Activated gamma-delta T cell (primary cell): ENCODE measurements around the gene TTYH1.

Experiments
- DNase-seq: peaks from one replicate; lab custom pipeline; 2025; lab: John Stamatoyannopoulos, UW

The TTYH1 gene

DNA sequence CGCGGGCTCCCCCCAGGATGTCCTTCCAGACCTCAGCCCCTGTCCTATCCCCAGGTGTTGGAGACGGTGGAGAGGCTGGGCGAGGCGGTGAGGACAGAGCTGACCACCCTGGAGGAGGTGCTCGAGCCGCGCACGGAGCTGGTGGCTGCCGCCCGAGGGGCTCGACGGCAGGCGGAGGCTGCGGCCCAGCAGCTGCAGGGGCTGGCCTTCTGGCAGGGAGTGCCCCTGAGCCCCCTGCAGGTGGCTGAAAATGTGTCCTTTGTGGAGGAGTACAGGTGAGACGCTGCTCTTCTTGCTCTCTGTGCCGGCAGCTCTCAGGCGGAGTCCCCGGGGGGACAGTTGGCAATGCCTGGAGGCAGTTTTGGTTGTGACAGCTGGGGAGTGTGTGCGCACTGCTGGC, 6.9 kb downstream of the TTYH1 start:
- no peak for DNase-seq

DNA sequence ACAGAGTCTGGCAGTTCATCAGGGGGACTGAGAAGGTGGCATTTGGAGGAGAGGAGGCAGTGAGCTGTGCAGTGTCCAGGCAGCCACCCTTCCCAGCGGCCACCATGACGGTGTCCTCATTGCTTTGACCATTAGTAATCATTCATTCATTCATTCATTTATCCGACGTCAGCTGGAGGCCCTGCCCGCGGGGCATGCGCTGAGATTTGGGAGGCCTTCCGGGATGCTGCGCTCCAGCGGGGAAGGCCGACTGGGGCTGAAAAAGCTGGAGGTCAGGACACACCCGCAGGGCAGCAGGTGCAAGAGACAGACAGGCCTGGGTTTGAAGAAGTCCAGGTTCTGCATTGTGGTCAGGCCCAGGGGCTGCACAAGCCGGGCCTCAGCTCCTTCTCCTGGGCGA, 8.9 kb downstream of the TTYH1 start:
- DNase-seq: no peak

DNA sequence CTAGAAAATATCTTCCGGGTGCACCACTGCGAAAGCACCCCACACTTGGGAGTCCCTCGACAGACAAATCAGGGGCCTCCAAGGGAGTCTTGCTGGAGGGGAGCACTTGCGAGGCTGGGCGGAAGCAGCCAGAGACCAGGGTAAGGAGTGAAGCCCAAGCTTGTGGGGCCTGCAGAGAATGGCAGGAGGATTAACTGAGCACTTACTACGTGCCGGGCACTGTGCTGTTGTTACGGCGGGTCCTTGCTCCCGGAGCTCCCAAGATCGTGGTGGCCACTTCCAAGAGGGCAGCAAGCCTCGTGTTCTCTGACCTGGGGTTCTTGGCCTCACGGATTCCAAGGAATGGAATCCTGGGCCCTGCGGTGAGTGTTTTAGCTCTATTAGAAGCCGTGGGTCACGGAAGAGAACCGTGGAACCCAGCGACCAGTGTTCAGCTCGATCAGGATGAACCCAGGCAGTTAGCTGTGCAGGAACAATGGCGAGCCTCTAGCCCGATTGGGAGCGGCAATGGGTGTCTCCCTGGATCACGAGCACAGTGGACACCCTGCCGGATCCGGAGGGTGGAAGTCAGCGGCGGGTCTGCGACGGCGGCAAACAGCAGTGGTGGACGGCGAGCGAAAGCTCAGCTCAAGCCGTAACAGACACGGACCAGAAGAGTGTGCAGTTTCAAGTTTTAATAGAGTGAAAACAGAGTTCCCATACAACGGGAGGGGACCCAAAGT, 9.6 kb downstream of the TTYH1 start:
- DNase-seq: no peak

DNA sequence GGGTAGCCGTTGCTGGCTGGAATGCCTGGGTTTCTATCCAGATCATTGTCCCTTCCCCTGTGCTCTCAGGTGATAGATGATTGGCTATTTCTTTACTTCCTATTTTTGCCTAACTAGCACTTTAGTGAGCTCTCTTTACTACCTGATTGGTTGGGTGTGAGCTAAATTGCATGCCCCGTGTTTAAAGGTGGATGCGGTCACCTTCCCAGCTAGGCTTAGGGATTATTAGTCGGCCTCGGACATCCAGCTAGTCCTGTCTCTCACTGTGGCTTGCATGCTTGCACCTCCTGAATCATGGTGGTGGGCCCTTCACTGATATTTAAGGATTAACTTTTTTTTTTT, 10.1 kb downstream of the TTYH1 start:
- DNase-seq: no peak

- DNase-seq: no peak
Measured at GRCh38 chr19:54426291-54426931, 11.1 kb downstream of the TTYH1 start.

- no peak for DNase-seq
Measured at GRCh38 chr19:54427586-54427985, 12.3 kb downstream of the TTYH1 start.

- DNase-seq: no peak
Measured at GRCh38 chr19:54428323-54429175, 13.3 kb downstream of the TTYH1 start.

- DNase-seq: no peak
Measured at GRCh38 chr19:54429176-54429495, 13.9 kb downstream of the TTYH1 start.

GRCh38 chr19:54429545-54430227, 14.4 kb downstream of the TTYH1 start:
- DNase-seq: no peak

DNA sequence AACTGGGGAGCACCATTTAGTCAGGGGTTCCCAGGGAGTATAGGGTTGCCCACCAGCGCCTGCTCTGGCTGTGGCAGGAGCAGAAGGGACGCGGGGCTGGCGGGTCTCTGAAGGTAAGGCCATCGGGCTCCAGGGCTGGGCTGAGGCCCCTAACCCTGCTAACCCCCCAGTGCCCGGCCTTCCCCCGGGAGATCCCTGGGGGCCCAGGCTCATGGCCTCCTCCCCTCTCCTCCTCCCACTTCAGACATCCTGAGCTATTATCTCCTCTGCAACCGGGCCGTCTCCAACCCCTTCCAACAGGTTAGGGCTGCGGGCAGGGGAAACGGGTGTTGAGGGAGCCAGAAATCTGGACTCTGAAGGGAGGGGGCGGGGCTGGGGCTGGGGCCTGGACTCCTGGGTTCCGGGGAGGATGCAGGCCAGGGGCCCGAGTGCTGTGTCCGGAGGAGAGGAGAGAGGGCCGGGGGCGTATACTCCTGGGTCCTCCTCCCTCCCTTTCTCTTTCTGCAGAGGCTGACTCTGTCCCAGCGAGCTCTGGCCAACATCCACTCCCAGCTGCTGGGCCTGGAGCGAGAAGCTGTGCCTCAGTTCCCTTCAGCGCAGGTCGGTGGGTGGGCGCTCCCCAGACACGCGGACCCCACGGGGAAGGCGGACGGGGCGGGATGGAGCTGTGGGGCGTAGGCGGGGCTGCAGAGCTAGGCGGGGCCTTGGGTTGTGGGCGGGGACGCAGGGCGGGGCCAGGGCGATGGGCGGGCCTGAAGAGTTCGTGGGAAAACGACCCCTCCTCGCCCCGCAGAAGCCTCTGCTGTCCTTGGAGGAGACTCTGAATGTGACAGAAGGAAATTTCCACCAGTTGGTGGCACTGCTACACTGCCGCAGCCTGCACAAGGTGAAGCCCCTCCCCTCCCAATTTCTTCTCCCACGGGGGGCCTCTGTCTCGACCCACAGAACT, 15.3 kb downstream of the TTYH1 start:
- DNase-seq: no peak

DNA sequence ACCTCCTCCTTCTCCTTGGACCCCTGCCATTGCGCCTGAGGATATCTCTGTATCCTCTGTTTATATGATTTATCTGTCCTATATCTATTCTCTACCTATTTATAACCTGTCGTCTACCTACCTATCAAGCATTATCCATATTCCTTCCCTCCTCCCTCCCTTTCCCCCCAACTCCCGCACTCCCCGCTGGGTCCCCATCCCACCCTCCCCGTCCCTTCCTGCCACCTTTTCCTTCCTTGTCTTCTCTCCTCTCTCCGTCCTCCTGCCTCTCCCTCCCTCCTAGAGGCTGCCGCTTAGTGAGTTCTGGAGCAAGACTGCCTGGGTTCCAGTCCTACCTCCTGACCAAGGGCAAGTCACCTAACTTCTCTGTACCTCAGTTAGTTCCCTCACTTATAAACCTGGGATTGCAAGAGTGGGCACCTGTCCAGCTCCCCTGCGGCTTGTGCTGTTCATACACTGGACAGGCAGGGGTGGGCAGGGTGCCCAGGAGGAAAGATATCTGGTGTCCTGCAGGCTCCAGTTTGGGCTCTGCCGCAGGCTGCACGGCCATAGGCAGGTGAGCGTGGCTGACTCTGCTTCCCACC, 16.1 kb downstream of the TTYH1 start:
- no peak for DNase-seq

GRCh38 chr19:54432144-54432738, 17.0 kb downstream of the TTYH1 start:
- DNase-seq: no peak

- no peak for DNase-seq
Measured at GRCh38 chr19:54433697-54434096, 18.4 kb downstream of the TTYH1 start.

GRCh38 chr19:54434112-54434872, 19.0 kb downstream of the TTYH1 start:
- no peak for DNase-seq

DNA sequence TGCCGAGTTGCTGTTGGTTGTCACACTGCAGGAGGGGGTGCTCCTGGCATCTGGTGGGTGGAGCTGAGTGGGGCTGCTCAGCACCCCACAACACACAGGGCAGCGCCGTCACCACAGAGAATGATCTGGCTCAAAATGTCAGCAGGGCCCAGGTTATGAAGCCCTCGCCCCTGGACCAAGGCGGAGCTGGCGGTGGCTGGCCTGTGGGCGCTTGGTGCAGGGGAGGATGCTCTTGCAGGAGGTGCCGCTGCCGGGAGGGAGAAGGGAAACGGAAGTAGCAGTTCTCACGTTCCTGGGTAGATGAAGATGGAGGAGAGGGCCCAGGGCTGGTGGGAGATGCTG, 19.6 kb downstream of the TTYH1 start:
- no peak for DNase-seq

- DNase-seq: no peak
Measured at GRCh38 chr19:54435551-54436016, 20.3 kb downstream of the TTYH1 start.

GRCh38 chr19:54436031-54436523, 20.8 kb downstream of the TTYH1 start:
- DNase-seq: no peak

GRCh38 chr19:54436628-54437252, 21.5 kb downstream of the TTYH1 start:
- no peak for DNase-seq

DNA sequence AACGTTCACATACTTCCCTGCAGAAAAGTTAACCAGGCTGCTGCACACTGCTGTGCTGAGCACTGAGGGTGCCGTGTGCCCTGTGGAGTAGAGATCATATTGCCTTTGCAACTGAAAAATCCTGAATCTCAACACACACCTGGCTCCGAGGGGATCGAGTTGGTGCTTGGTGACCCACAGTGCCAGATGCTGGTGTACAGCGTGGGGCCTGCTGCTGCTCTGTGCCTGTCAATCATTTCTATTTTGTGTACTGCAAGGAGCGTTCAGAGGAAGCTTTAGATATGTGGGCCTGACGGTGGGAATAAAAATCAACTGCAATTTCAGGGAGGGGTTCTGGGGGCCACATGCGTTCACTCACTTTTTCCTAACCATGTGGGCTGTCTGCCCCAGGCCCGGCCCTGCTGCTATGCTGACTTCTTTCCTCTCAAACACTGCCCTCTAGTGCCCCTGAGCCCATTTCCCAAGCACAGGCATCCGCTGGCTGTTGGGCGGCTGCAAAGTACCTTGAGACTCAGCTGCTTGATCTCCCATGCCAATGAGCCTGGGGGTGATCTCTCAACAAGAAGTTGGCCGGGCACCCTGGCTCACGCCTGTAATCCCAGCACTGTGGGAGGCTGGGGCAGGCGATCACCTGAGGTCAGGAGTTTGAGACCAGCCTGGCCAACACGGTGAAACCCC, 24.0 kb downstream of the TTYH1 start:
- no peak for DNase-seq
